CD4-positive, alpha-beta T cell treated with Interleukin-10 for 1 hour (primary cell): ENCODE results near the gene SCO2.

Experiments used
- DNase-seq: peaks from one replicate; pipeline ENCODE4 v3.0.0-alpha.2; 2020

Gene SCO2, protein sequence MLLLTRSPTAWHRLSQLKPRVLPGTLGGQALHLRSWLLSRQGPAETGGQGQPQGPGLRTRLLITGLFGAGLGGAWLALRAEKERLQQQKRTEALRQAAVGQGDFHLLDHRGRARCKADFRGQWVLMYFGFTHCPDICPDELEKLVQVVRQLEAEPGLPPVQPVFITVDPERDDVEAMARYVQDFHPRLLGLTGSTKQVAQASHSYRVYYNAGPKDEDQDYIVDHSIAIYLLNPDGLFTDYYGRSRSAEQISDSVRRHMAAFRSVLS

DNA sequence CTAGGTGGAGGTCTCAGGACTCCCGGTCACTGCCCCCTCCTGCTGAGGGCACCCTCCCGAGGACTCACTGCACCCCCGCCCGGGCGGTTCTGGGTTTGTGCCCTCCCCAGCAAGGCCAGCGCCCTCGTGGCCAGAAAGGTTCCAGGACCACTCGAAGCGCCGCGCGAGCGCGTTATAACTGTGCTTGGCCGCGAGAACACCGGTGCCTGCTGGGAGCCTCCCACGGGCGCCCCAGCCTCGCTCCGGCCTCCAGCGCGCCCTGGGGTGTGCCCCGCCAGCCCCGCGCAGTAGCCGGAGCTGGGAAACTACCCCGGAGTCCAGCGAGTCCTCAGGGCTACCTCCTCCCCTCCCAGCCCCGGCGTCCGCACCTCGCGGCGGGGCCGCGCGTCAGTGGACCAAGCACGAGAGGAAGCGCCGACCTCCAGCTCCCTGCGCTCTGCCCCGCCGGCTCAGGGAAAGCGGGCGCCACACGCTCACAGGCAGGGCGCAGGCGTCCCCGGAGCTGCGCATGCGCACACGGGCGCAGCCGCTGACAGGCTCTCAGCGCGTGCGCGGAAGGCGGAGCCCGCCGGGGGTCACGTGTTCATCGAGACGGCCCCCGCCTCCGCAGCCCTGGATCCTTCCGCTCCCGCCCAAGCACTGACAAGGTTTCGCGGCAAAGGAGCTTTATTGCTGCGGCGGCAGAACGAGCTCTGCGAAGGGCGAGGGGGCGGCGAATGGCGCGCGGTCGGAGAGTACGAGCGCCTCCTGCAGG, at the start of gene SCO2:
TSS of gene SCO2 (minus strand) at position 495 of the 754 bp plus-strand sequence. CDS start 1,187 bp downstream, outside the sequence.
- peak; percentile 98 for DNase-seq

DNA sequence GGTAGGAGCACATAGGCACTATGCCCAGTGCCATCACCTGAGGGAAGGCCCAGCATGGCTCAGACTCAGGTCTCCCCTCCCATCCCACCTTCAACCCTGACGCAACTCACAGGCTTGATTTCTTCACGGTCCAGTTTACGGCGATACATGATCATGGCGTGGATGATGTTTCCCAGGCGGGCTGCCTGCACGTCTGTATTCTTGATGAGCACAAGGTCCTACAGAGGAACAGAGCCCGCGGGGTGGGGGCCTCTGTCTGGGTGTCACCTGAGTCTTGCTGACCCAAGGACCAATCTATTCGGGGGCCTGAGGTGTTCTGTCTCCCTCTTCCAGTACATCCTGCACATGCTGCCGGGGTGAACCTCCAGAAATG, 49.0 kb upstream of the SCO2 start:
- no peak for DNase-seq

DNA sequence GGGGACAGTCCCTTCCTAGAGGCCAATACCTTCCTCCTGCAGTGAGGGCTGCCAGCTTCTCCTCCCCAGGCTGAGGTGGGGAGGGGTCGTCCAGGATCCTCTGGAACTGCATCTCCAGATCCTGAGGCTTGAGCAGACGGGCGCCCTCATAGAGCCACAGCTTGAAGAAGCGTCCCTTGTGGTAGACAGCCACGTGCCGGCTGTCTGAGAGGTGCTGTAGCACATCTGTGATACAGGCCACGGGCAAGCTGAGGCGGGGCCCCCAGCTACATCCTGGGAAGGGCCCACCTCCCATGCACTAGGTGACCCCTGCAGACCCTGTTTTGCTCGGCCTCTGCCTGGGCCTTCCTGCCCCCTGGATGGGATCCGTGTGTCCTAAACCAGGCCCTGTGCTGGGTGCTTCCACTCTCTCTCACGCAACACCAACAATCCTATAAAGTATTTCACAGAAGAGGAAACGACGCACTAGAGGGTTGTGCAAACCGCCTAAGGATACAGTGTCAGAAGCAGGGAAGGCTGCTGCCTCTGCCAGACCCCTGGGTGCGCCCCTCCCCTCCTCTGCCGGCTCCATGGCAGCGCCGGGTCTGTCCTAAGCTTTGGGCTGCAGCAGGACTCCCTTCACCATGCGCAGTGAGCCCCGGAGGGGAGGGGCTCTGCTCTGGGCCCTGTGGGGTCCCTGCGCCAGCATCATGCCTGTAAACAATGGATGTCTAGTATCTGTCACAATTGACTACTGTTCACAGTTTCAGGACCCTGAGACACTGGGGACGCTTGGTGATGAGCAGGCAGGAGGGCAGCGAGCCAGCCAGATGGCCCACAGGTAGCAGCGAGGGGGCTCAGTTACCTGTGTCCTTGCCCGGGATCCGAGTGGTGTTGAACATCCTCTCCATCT, 48.3 kb upstream of the SCO2 start:
- DNase-seq = no peak

- DNase-seq = no peak
Measured at GRCh38 chr22:50572965-50573364, 47.6 kb upstream of the SCO2 start.

GRCh38 chr22:50571264-50572175, 46.1 kb upstream of the SCO2 start:
- DNase-seq = no peak

GRCh38 chr22:50570861-50571260, 45.5 kb upstream of the SCO2 start:
- no peak for DNase-seq

DNA sequence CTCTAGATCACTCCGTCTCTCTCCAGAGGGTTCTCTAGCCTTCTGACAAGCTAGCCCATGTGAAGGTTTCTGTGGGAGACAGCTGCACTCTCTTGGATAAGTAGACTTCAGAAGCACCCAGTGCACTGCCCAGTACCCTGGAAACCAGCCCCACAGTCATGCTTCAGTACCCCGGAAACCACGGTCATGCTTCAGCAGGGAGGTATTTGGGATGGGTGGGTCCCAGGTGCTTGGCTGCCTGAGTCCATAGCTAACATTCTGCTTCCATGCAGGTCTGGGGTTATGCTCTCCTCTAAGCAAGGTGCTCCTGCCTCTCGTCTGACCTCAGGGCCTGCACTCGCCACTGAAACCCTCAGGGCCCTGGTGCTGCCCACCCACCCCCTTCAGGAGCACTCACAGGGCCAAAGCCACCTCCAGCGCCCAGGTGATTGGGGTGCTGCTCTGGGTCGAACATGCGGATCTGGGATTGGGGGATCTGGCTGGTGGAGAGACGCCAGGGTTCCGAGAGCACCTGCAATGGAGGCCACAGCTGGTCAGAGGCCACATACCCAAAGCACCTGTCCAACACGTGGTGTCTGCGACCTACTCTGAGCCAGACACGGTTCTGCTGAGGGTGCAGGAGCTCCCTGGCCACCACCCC, 44.6 kb upstream of the SCO2 start:
- DNase-seq = no peak

- no peak for DNase-seq
Measured at GRCh38 chr22:50569041-50569459, 43.7 kb upstream of the SCO2 start.

GRCh38 chr22:50568626-50569025, 43.2 kb upstream of the SCO2 start:
- no peak for DNase-seq

DNA sequence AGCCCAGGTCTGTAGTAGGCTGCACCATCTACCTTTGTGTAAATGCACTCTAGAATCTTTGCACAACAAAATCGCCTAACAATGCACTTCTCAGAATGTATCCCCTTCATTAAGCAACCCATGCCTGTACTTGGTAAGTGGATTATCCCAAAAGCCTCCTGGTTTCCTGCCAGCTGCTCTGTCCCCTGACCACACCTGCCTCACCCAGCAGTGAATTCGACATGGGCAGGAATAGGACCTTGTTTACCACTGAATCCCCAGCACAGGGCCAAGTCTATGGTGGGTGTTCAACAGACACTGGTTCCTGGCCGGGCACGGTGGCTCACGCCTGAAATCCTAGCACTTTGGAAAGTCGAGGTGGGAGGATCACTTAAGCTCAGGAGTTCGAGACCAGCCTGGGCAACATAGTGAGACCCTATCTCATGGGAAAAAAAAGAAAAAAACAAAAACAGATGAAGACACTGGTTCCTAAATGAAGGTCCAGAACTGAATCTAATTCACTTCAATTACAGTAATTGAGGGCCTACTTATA, 42.4 kb upstream of the SCO2 start:
- no peak for DNase-seq

GRCh38 chr22:50564289-50564688, 38.9 kb upstream of the SCO2 start:
- DNase-seq = no peak

DNA sequence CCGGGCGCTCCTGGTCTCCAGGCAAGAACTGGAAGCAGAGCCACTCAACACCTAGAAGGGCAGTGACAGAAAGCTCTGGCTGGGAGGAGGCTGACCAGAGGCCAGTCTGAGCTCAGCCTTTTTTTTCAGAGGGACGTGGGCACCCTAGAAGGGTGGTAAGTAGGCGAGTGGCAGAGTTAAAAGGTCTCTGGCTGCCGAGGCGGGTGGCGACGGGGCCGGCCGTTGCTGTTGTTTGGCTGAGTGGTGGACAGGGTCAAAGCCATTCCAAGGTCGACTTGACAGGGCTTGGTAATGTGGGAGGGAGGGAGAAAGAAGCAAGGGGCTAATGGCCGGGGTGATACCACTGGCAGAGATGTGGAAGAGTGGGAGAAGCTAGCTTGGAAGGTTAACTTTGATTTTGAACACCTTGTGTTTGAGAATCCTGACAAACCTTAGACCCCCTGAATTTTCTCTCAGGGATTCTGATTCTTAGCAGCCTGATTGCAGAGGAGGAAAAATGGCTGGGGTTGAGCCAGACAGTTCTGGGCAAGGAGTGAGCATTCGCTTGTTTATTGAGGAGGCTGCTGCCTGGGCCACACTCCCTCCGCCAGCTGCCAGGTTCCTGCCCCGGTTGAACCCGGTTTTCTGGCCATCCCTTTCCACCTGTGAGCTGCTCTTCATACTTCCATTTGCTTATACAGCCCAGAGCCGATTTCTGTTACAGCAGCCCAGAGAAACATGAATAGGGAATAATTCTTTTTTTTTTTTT, 38.2 kb upstream of the SCO2 start:
- DNase-seq = no peak

- peak; percentile 98 for DNase-seq
Measured at GRCh38 chr22:50562523-50563412, 37.4 kb upstream of the SCO2 start, which contains the start of gene SYCE3. Gene SYCE3 (minus strand): TSS chr22:50562919. CDS start chr22:50556405, 6,514 bp downstream.

- no peak for DNase-seq
Measured at GRCh38 chr22:50561401-50562358, 36.3 kb upstream of the SCO2 start.

- DNase-seq = no peak
Measured at GRCh38 chr22:50560034-50560433, 34.6 kb upstream of the SCO2 start.

- DNase-seq = no peak
Measured at GRCh38 chr22:50556703-50557102, 31.3 kb upstream of the SCO2 start.

DNA sequence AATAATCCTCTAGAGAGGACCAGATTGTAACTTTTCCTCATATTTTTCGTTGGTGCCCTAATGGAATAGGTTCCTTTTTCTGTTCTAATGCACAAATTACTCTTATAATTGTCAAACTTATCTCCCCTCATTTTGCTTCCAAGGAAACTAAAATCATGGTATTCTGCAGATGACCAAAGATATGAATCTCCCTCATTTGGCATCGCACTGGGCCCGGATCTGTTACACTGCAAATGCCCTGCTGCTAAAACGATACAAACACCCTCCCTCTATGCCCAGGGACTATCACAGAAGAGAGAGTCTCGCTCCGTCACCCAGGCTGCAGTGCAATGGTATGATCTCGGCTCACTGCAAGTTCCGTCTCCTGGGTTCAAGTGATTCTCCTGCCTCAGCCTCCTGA, 27.9 kb upstream of the SCO2 start:
- no peak for DNase-seq

DNA sequence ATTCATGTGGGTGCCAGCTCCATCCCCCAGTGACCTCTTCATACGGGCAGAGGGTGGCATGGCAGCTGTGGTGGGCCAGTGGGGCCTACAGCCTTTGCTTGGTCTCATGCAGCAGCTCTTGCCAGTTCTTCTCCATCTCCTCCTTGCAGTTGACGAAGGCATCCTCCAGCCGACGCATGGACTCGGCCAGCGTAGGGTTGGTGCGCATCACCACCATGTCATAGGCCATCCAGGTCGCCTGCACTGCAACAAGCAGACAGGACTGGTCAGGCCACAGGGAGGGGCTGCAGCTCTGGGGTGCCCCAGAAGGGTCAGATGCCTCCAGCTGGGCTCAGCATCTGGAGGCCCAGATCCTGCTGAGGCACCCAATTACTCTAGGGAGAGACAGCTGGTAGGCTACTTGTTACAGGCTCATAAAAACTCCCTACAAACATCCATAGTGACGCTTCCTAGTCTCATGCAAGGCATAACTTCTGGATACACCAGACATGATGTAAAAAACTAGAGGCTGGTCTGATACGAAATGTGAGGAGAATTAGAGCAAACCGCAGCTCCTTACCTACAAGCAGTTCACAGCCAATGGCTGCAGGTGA, 25.9 kb upstream of the SCO2 start:
- DNase-seq = no peak
